HG03066 (cell line): ENCODE data around the gene HMCN2.

ENCODE experiments used
- ATAC-seq: cut with Tn5 transposase; IDR thresholded peaks from one replicate; pipeline ENCODE4 v1.9.1; 2021; ENCODE audit warnings: low read depth; ENCODE audit not compliant: unreplicated experiment

The HMCN2 gene

GRCh38 chr9:130459941-130460669 is 194.5 kb downstream of the HMCN2 start:
- ATAC-seq: no peak

- ATAC-seq: no peak
Observed at GRCh38 chr9:130461218-130461630, 195.7 kb downstream of the HMCN2 start.

- no peak for ATAC-seq
Observed at GRCh38 chr9:130461731-130462130, 196.2 kb downstream of the HMCN2 start.

GRCh38 chr9:130462685-130463540 is 197.4 kb downstream of the HMCN2 start:
- no peak for ATAC-seq

GRCh38 chr9:130463763-130464745 is 198.5 kb downstream of the HMCN2 start:
- ATAC-seq: no peak

- no peak for ATAC-seq
Observed at GRCh38 chr9:130465383-130466096, 200.0 kb downstream of the HMCN2 start.

GRCh38 chr9:130466537-130467217 is 201.1 kb downstream of the HMCN2 start:
- ATAC-seq: no peak

- ATAC-seq: no peak
Observed at GRCh38 chr9:130467316-130467715, 201.8 kb downstream of the HMCN2 start.

- ATAC-seq: no peak
Observed at GRCh38 chr9:130468566-130468965, 203.0 kb downstream of the HMCN2 start.

GRCh38 chr9:130470269-130470668 is 204.7 kb downstream of the HMCN2 start:
- ATAC-seq: no peak

GRCh38 chr9:130470950-130471349 is 205.4 kb downstream of the HMCN2 start:
- no peak for ATAC-seq

GRCh38 chr9:130471411-130472183 is 206.0 kb downstream of the HMCN2 start:
- no peak for ATAC-seq

- ATAC-seq: no peak
Observed at GRCh38 chr9:130472184-130472705, 206.7 kb downstream of the HMCN2 start.

GRCh38 chr9:130473009-130473408 is 207.4 kb downstream of the HMCN2 start:
- ATAC-seq: no peak

GRCh38 chr9:130473566-130473965 is 208.0 kb downstream of the HMCN2 start:
- no peak for ATAC-seq

- ATAC-seq: no peak
Observed at GRCh38 chr9:130474106-130474505, 208.5 kb downstream of the HMCN2 start.

GRCh38 chr9:130476151-130476730 is 210.7 kb downstream of the HMCN2 start:
- no peak for ATAC-seq

GRCh38 chr9:130477564-130477963 is 212.0 kb downstream of the HMCN2 start:
- no peak for ATAC-seq
